Endothelial cell of umbilical vein (primary cell): Measurements from ENCODE around the gene CD101. TPM values are rescaled to one million over a fixed set of nuclear protein-coding genes. Genes with fewer than 3 reads are reported as not detected.

Source experiments
- BruUV-seq: library from RNA; stranded (reverse); fragments of 400-500 nt; replicated peaks from 2 replicates; lab custom pipeline; 2021; lab: Mats Ljungman, UMichigan
- CTCF ChIA-PET: fragments of 300-600, 350-600 bp; sonication (Branson Sonifier 250); formaldehyde crosslinking; loops from one replicate; lab custom pipeline; 2021; ENCODE audit warnings: antibody characterized with exemption, inconsistent platforms; lab: Charles Lee
- POLR2A ChIA-PET: fragments of 300-600, 350-600 bp; sonication (Branson Sonifier 250); formaldehyde crosslinking; loops from one replicate; lab custom pipeline; 2021; ENCODE audit warnings: antibody characterized with exemption, inconsistent platforms; lab: Charles Lee
- DNase-seq: peaks from one replicate; pipeline ENCODE4 v3.0.0-alpha.2; 2011; ENCODE audit warnings: low read depth, low spot score
- FAIRE-seq: peaks from 2 replicates; lab custom pipeline; 2011; peaks lifted over from hg19 to GRCh38; lab: Jason Lieb, UNC
- H2AFZ ChIP-seq: 2 replicates; pipeline ENCODE4 v1.6.0; 2012; ENCODE audit warnings: low read depth, low read length, control low read depth, inconsistent platforms
- H3K27ac ChIP-seq: 2 replicates; pipeline ENCODE4 v1.5.1; 2011; ENCODE audit warnings: low read depth, mild to moderate bottlenecking, control low read depth, low read length, moderate library complexity; ENCODE audit not compliant: insufficient read depth
- H3K27me3 ChIP-seq, 2 experiments: 2 replicates each; pipeline versions ENCODE4 v1.6.0 to v1.6.1; 2011; ENCODE audit warnings: low read length in 2 of 2, mixed read lengths in 1 of 2; ENCODE audit not compliant: control insufficient read depth in 2 of 2, insufficient read depth in 2 of 2
- H3K36me3 ChIP-seq, 2 experiments: 2 replicates in 1 of 2; 3 replicates in 1 of 2; pipeline ENCODE4 v1.5.1; 2011; ENCODE audit warnings: low read length in 2 of 2, mild to moderate bottlenecking in 1 of 2, moderate library complexity in 1 of 2; ENCODE audit not compliant: control insufficient read depth in 2 of 2, insufficient read depth in 2 of 2; ENCODE audit errors: extremely low read depth in 1 of 2
- H3K4me1 ChIP-seq: 3 replicates; pipeline ENCODE4 v1.5.1; 2011; ENCODE audit warnings: mild to moderate bottlenecking, low read length; ENCODE audit not compliant: control insufficient read depth, insufficient read depth; ENCODE audit errors: extremely low read depth
- H3K4me2 ChIP-seq: 2 replicates; pipeline ENCODE4 v1.6.1; 2011; ENCODE audit warnings: low read length, control low read depth, mixed read lengths; ENCODE audit not compliant: insufficient read depth
- H3K4me3 ChIP-seq, 3 experiments: fragments of 200-600 bp in 1 of 3; sonication (generic), shearing (Covaris generic) in 1 of 3; replicated peaks in 1 of 3; 2 replicates each; pipeline ENCODE4 v1.5.1; 2011 to 2016; ENCODE audit warnings: control low read depth in 3 of 3, low read length in 3 of 3, mild to moderate bottlenecking in 2 of 3, inconsistent platforms in 1 of 3, low read depth in 1 of 3, moderate library complexity in 1 of 3; ENCODE audit not compliant: insufficient read depth in 1 of 3
- H3K79me2 ChIP-seq: 2 replicates; pipeline ENCODE4 v1.6.0; 2012; ENCODE audit warnings: low read length, inconsistent platforms; ENCODE audit not compliant: control insufficient read depth, insufficient read depth
- H3K9ac ChIP-seq: replicated peaks from 2 replicates; pipeline ENCODE3; 2011; ENCODE audit warnings: low read length, control low read depth; ENCODE audit not compliant: insufficient read depth; ENCODE audit errors: extremely low read depth
- H3K9me1 ChIP-seq: replicated peaks from 3 replicates; pipeline ENCODE4 v1.6.0; 2011; ENCODE audit warnings: mild to moderate bottlenecking, low read length; ENCODE audit not compliant: control insufficient read depth, insufficient read depth; ENCODE audit errors: extremely low read depth
- H3K9me3 ChIP-seq: replicated peaks from 2 replicates; pipeline ENCODE4 v1.5.1; 2012; ENCODE audit warnings: low read length, inconsistent platforms; ENCODE audit not compliant: control insufficient read depth, insufficient read depth
- H4K20me1 ChIP-seq: replicated peaks from 2 replicates; pipeline ENCODE3; 2011; ENCODE audit warnings: mild to moderate bottlenecking, low read length; ENCODE audit not compliant: control insufficient read depth, insufficient read depth; ENCODE audit errors: extremely low read depth
- CTCF ChIP-seq, 2 donors: IDR thresholded peaks; 1 replicate in 1 of 2; 2 replicates in 1 of 2; pipeline ENCODE4 v1.5.1; 2011; ENCODE audit warnings: low read length in 2 of 2, mild to moderate bottlenecking in 2 of 2, moderate library complexity in 2 of 2, control low read depth in 1 of 2, inconsistent platforms in 1 of 2, low read depth in 1 of 2; ENCODE audit not compliant: insufficient read depth in 1 of 2; ENCODE audit errors: extremely low read depth in 1 of 2
- EZH2 ChIP-seq: IDR thresholded peaks from 2 replicates; pipeline ENCODE4 v1.6.1; 2012; ENCODE audit warnings: borderline replicate concordance, low read depth, mild to moderate bottlenecking, moderate library complexity, low read length, inconsistent platforms; ENCODE audit not compliant: severe bottlenecking
- FOS ChIP-seq: IDR thresholded peaks from 2 replicates; pipeline ENCODE4 v1.6.1; 2011; ENCODE audit warnings: mild to moderate bottlenecking, low read length, moderate library complexity, borderline replicate concordance; ENCODE audit not compliant: insufficient read depth
- GATA2 ChIP-seq: IDR thresholded peaks from 2 replicates; pipeline ENCODE4 v1.7.0; 2011; ENCODE audit warnings: low read depth, mild to moderate bottlenecking, moderate library complexity, mixed read lengths, low read length; ENCODE audit not compliant: insufficient read length, insufficient read depth
- JUN ChIP-seq: IDR thresholded peaks from 2 replicates; pipeline ENCODE4 v1.6.1; 2011; ENCODE audit warnings: borderline replicate concordance, low read depth; ENCODE audit not compliant: insufficient read length, insufficient read depth
- MAX ChIP-seq: IDR thresholded peaks from 2 replicates; pipeline ENCODE4 v1.6.1; 2011; ENCODE audit not compliant: insufficient read depth, insufficient read length
- MYC ChIP-seq: IDR thresholded peaks from one replicate; pipeline ENCODE4 v1.6.1; 2011; ENCODE audit warnings: mild to moderate bottlenecking, low read depth, low read length
- POLR2A ChIP-seq: IDR thresholded peaks from 2 replicates; pipeline ENCODE4 v1.6.1; 2012; ENCODE audit warnings: low read depth, mild to moderate bottlenecking, control low read depth, low read length
- POLR2AphosphoS5 ChIP-seq: IDR thresholded peaks from 2 replicates; pipeline ENCODE4 v1.6.1; 2012; ENCODE audit warnings: low read depth, mild to moderate bottlenecking, control low read depth, low read length, moderate library complexity; ENCODE audit not compliant: insufficient read depth
- dilution Hi-C: fragments of 300-500 bp; cut with MboI; formaldehyde crosslinking; loops from one replicate; pipeline ENCODE4 v1.15.0; 2019; ENCODE audit warnings: low sequenced_read_pairs; ENCODE audit not compliant: extremely low pct_ligation_motif_present
- intact Hi-C: fragments of 100-400 bp; cut with micrococcal nuclease; formaldehyde crosslinking; loops from one replicate; pipeline ENCODE4 v1.10.0; 2022
- polyA plus RNA-seq, 4 experiments: library from polyadenylated mRNA; depleted of rRNA in 3 of 4; stranded (reverse) in 3 of 4; unstranded in 1 of 4; fragments of >200 nt; gene quantifications; 2 replicates each; pipeline versions ENCODE4 v1.2.1 to v1.2.3, GENCODE V29; 2011 to 2012; ENCODE audit warnings: missing spikeins in 1 of 4
- total RNA-seq: library from RNA; stranded (reverse); gene quantifications from 2 replicates; pipeline ENCODE4 v1.2.3, GENCODE V29; 2021

CD101 gene
- total and polyA plus RNA-seq, 2 donors (not counting 3 experiments of a cell fraction or from before 2014, with no cell fraction given): 0.04 to 0.97 TPM

GRCh38 chr1:116999596-116999995, 2.0 kb upstream of the CD101 start:
- no peaks in the 10 kb centered on the region for H3K4me1 ChIP-seq
- no peaks in the 10 kb centered on the region for H3K9me1 ChIP-seq
- ChIA-PET CTCF (no interaction called here), POLR2A (no interaction called here)
- H3K4me3 ChIP-seq: no peak overlapping the region
- BruUV-seq: no TSS peak
- peaks cover 0 to 1% of the 10 kb centered on the region in 2 experiments for H3K27me3 ChIP-seq
- no peaks in the 10 kb centered on the region for H4K20me1 ChIP-seq
- intact Hi-C loops: no loop called here
- no peak for TF ChIP-seq CTCF (IDR thresholded peaks at IDR 0.05; ENCODE audit: extremely low read depth in 1 of 2, insufficient read depth in 1 of 2, low read depth in 1 of 2, low read length in 2 of 2)
- no peak for TF ChIP-seq POLR2A
- TF ChIP-seq FOS: no peak
- TF ChIP-seq EZH2: no peak
- TF ChIP-seq GATA2: no peak
- no peak for TF ChIP-seq JUN
- TF ChIP-seq POLR2AphosphoS5: no peak
- TF ChIP-seq MYC: no peak
- no peak for TF ChIP-seq MAX
- no peaks in the 10 kb centered on the region for H3K36me3 ChIP-seq
- H3K4me2 ChIP-seq: no peak overlapping the region
- no peak for DNase-seq
- FAIRE-seq: no peak
- no peaks in the 10 kb centered on the region for H3K79me2 ChIP-seq
- no peak overlapping the region for H3K27ac ChIP-seq
- H3K9me3 ChIP-seq: no peaks in the 10 kb centered on the region
- dilution Hi-C loops: no loop called here
- H3K9ac ChIP-seq: no peak overlapping the region
- no peak overlapping the region for H2AFZ ChIP-seq
